ENCODE measurements around the gene MAP7D1.
"Not testable (repeated sequence)": the region's sequence is repeated elsewhere in the genome, so short reads cannot be mapped to it uniquely, and the experiment has no call there.

MAP7D1 gene

DNA sequence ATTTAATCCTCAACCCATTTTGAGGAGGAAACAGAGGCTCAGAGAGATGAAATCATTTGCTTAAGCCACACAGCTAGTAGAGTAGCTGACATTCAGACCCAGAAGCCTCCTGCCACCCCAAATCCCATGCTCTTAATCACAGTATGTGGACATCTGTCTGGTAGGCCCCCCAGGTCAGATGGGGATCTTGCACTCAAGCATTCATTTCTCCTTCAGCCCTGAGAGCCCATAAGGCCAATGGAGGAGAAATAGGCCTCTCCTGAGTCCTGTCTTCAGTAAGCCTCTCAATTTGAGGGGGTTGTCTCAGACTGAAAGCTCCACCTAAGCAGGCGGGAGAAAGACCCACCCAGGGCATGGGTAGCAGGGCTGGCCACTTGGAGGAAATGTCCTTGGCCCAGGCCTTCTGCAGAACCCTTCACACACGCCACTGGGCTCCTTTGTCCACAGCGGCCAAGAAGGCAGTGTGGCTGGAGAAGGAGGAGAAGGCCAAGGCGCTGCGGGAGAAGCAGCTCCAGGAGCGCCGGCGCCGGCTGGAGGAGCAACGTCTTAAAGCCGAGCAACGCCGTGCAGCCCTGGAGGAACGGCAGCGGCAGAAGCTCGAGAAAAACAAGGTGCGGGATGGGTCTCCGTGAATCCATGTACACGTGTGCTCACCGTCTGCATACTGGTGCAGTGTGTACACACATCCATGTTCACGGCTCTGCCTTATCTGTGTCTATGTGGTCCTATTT is 16.2 kb downstream of the MAP7D1 start:
- DNase-seq = no peak

- DNase-seq = no peak
Observed at GRCh38 chr1:36172983-36173382, 17.0 kb downstream of the MAP7D1 start.

DNA sequence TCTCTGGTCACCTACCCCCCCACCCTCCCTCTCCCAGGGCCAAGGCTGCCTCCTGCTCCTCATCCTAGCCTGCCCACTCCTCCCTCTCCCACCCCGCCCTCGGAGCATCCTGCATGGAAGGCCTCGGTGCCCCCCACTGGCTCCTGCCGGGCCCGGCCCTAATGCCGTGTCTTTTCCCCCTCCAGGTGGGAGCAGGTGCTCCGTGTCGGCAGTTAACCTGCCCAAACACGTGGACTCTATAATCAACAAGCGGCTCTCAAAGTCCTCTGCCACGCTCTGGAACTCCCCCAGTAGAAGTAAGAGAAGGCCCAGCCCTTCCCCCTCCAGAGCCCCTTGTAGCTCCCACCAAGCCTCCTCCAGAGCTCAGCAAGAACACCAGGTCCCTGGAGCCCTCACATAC is 18.8 kb downstream of the MAP7D1 start:
- no peak for DNase-seq

GRCh38 chr1:36175137-36176095 is 19.5 kb downstream of the MAP7D1 start:
- no peak for DNase-seq

GRCh38 chr1:36176106-36176949 is 20.4 kb downstream of the MAP7D1 start:
- DNase-seq = no peak

- DNase-seq = no peak
Observed at GRCh38 chr1:36177589-36178431, 21.9 kb downstream of the MAP7D1 start.

- no peak for DNase-seq
Observed at GRCh38 chr1:36178471-36179219, 22.7 kb downstream of the MAP7D1 start.

DNA sequence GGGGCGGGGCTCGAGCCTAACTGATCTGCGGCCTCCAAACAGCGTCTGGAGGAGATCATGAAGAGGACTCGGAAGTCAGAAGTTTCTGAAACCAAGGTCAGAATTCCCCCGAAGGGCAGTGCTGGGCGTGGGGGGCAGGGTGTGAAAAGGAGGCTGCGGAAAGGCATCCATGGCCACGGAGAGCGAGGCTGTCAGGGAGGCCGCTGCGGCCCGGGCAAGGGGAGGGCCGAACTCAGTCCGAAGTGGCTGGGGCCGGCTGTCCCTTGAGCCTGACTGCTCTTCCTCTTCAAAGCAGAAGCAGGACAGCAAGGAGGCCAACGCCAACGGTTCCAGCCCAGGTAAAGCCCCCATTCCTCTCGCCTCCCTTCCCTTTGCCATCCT is 23.2 kb downstream of the MAP7D1 start:
- DNase-seq = no peak

DNA sequence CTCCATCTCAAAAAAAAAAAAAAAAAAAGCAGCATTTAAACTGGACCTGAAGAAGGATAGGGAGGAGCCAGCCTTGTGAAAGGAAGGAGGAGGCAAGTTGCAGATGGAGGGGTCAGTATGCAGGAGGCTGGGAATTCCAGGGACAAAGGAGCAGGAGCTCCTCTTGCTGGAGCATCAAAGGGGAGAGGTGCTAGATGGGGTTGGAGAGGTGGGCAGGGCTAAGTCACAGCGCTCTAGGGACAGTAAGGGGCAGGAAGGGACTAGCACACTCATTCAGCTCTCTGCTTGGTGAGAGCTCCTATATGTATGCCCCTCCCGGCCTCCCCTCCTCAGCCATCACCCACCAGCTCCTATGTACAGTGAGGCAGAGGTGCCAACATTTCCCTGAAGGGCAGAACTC is 26.8 kb downstream of the MAP7D1 start:
- no peak for DNase-seq

GRCh38 chr1:36183309-36183856 is 27.4 kb downstream of the MAP7D1 start:
- no peak for DNase-seq

- no peak for DNase-seq
Observed at GRCh38 chr1:36187800-36188593, 32.0 kb downstream of the MAP7D1 start.

GRCh38 chr1:36196805-36197204 is 40.8 kb downstream of the MAP7D1 start:
- DNase-seq = not testable (repeated sequence)

- no peak for DNase-seq
Observed at GRCh38 chr1:36198641-36199040, 42.7 kb downstream of the MAP7D1 start.

DNA sequence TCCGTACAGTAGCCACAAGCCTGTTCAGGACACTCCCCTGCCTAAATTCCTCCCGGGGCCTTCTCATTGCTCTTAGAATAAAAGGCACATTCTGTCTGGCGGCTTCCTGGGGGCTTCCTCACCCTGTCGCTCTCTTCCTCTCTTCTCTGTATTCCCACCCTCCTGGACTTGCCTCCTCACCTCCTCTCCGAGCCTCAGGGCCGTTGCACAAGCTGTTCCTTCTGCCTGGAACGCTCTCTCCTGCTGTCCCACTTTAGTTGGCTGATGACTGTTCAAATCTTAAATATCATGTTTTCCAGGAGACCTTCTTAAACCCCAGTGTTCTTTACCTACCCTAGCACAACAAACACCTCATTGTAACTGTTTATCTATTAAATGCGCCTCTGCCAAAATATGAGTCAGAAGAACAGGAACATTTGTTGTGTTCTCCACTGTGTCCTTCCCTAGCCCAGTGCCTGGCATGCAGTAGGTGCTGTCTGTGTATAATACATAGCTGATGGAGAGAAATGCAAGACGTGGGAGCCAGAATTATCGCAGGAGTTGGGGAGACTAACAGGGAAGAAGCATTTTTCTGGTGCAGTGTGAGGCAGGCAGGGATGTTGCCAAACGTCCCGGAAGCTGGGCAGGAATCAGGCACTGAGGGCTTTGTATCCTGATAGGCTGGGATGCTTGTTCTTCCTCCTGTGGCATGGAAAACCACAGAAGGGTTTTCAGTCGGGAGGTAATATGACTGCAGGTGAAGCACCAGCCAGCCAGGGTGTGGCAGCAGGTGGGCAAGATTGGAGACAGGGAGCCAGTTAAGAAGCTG is 44.2 kb downstream of the MAP7D1 start:
- DNase-seq = no peak

- DNase-seq = no peak
Observed at GRCh38 chr1:36203027-36203553, 47.1 kb downstream of the MAP7D1 start.

- DNase-seq = no peak
Observed at GRCh38 chr1:36203554-36204346, 47.8 kb downstream of the MAP7D1 start.

DNA sequence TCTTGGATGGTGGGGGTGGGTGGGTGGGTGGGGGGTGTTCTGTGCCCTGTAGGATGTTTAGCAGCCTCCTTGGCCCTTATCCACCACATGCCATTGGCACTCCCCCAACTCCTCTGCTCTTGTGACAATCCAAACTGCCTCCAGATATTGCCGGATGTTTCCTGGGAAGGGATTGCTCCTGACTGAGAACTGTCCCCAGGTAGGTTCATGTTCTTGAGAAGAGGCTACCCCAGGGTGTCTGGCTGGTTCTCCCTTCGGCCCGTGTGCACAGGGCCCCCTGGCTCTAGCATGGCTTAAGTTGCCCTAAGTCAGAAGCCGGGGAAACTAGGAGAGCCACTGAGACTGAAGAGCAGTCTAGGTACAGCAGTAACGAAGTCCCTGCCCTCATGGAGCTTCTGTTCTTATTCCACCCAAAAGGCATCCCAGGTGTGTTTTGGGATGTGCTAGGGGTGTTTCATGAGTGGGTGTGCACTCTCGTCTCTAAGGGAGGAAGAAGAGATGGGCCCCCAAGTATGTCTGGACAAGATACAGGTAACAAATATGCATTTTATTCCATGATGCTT is 48.5 kb downstream of the MAP7D1 start:
- no peak for DNase-seq

GRCh38 chr1:36206323-36206858 is 50.4 kb downstream of the MAP7D1 start:
- no peak for DNase-seq

Measured in NCI-H1048 (cell line).